Mesenchymal stem cell (in vitro differentiated cells and primary cell): ENCODE data around the gene COX10.

ENCODE experiments used
- DNase-seq: peaks from one replicate; pipeline ENCODE4 v3.0.0-alpha.2; 2013
- H2AFZ ChIP-seq: one replicate; pipeline ENCODE4 v1.6.1; 2013; ENCODE audit warnings: low read depth, mild to moderate bottlenecking, control low read depth, inconsistent platforms, low read length, moderate library complexity
- H2AK5ac ChIP-seq: 2 replicates; pipeline ENCODE4 v1.6.1; 2013; ENCODE audit warnings: low read length, moderate library complexity, mild to moderate bottlenecking, inconsistent platforms; ENCODE audit not compliant: severe bottlenecking
- H2BK120ac ChIP-seq: one replicate; pipeline ENCODE4 v1.6.1; 2013; ENCODE audit warnings: low read depth, mild to moderate bottlenecking, inconsistent platforms, low read length, moderate library complexity
- H2BK12ac ChIP-seq, 2 experiments: one replicate each; pipeline ENCODE4 v1.6.1; 2013; ENCODE audit warnings: inconsistent platforms in 2 of 2, low read length in 2 of 2, mild to moderate bottlenecking in 2 of 2, moderate library complexity in 2 of 2, control low read depth in 1 of 2
- H2BK15ac ChIP-seq: one replicate; pipeline ENCODE4 v1.6.1; 2013; ENCODE audit warnings: mild to moderate bottlenecking, low read depth, inconsistent platforms; ENCODE audit not compliant: poor library complexity, severe bottlenecking
- H2BK5ac ChIP-seq: 2 replicates; pipeline ENCODE4 v1.6.1; 2013; ENCODE audit warnings: low read depth, mild to moderate bottlenecking, low read length, control low read depth, inconsistent platforms; ENCODE audit not compliant: poor library complexity, severe bottlenecking
- H3K14ac ChIP-seq, 2 experiments: one replicate each; pipeline ENCODE4 v1.6.1; 2013; ENCODE audit warnings: inconsistent platforms in 2 of 2, low read length in 2 of 2, control low read depth in 1 of 2, mild to moderate bottlenecking in 1 of 2, moderate library complexity in 1 of 2
- H3K18ac ChIP-seq, 2 experiments: one replicate each; pipeline ENCODE4 v1.6.1; 2013; ENCODE audit warnings: inconsistent platforms in 2 of 2, low read length in 2 of 2, control low read depth in 1 of 2, low read depth in 1 of 2, mild to moderate bottlenecking in 1 of 2
- H3K23ac ChIP-seq, 2 experiments: one replicate each; pipeline ENCODE4 v1.6.1; 2013; ENCODE audit warnings: inconsistent platforms in 2 of 2, low read length in 2 of 2, mild to moderate bottlenecking in 2 of 2, moderate library complexity in 2 of 2, control low read depth in 1 of 2
- H3K27ac ChIP-seq: 2 replicates; pipeline ENCODE4 v1.5.1; 2013; ENCODE audit warnings: mild to moderate bottlenecking, moderate library complexity, low read length, control low read depth, inconsistent platforms; ENCODE audit not compliant: poor library complexity, severe bottlenecking
- H3K27me3 ChIP-seq, 2 experiments: 2 replicates each; pipeline versions ENCODE4 v1.6.1 to v1.7.0; 2013; ENCODE audit warnings: low read length in 2 of 2, mild to moderate bottlenecking in 2 of 2, moderate library complexity in 2 of 2, control low read depth in 1 of 2, inconsistent platforms in 1 of 2; ENCODE audit not compliant: control insufficient read depth in 1 of 2, insufficient read depth in 1 of 2
- H3K36me3 ChIP-seq, 2 experiments: 2 replicates each; pipeline versions ENCODE4 v1.6.1 to v1.7.0; 2013; ENCODE audit warnings: low read length in 2 of 2, control low read depth in 1 of 2, inconsistent platforms in 1 of 2, low read depth in 1 of 2, mild to moderate bottlenecking in 1 of 2; ENCODE audit not compliant: insufficient read depth in 2 of 2, control insufficient read depth in 1 of 2
- H3K4ac ChIP-seq, 2 experiments: one replicate each; pipeline ENCODE4 v1.6.1; 2013; ENCODE audit warnings: inconsistent platforms in 2 of 2, low read length in 2 of 2, mild to moderate bottlenecking in 2 of 2, moderate library complexity in 2 of 2, control low read depth in 1 of 2, low read depth in 1 of 2
- H3K4me1 ChIP-seq: 2 replicates; pipeline ENCODE4 v1.6.1; 2013; ENCODE audit warnings: low read depth, low read length, control low read depth; ENCODE audit not compliant: control insufficient read depth, insufficient read depth
- H3K4me2 ChIP-seq: 2 replicates; pipeline ENCODE4 v1.6.1; 2013; ENCODE audit warnings: low read length, mild to moderate bottlenecking, inconsistent platforms; ENCODE audit not compliant: poor library complexity, severe bottlenecking
- H3K4me3 ChIP-seq, 2 experiments: 2 replicates each; pipeline versions ENCODE4 v1.5.1 to v1.7.0; 2013; ENCODE audit warnings: low read length in 2 of 2, mild to moderate bottlenecking in 2 of 2, control low read depth in 1 of 2, low read depth in 1 of 2; ENCODE audit not compliant: insufficient read depth in 1 of 2
- H3K79me1 ChIP-seq: replicated peaks from 2 replicates; pipeline ENCODE4 v1.6.1; 2013; ENCODE audit warnings: mild to moderate bottlenecking, control low read depth, low read length, inconsistent platforms; ENCODE audit not compliant: poor library complexity, severe bottlenecking
- H3K9ac ChIP-seq: 2 replicates; pipeline ENCODE4 v1.7.0; 2013; ENCODE audit warnings: mild to moderate bottlenecking, low read length, moderate library complexity
- H3K9me3 ChIP-seq: 2 replicates; pipeline ENCODE4 v1.7.0; 2013; ENCODE audit warnings: mild to moderate bottlenecking, low read length; ENCODE audit not compliant: control insufficient read depth
- H4K8ac ChIP-seq: one replicate; pipeline ENCODE4 v1.6.1; 2013; ENCODE audit warnings: inconsistent platforms, mild to moderate bottlenecking, low read length, moderate library complexity
- H4K91ac ChIP-seq: one replicate; pipeline ENCODE4 v1.6.1; 2013; ENCODE audit warnings: mild to moderate bottlenecking, low read length, inconsistent platforms
- WGBS: methylation state at CpG from one replicate; pipeline ENCODE4 v1.1.7; 2013; ENCODE audit warnings: mixed read lengths; 5-methylcytosine and 5-hydroxymethylcytosine counted together

The COX10 gene

GRCh38 chr17:14044702-14045101, 24.6 kb upstream of the COX10 start:
- no peaks in the 10 kb centered on the region for H3K4me1 ChIP-seq

GRCh38 chr17:14046978-14047377, 22.3 kb upstream of the COX10 start:
- no peak overlapping the region for H2AFZ ChIP-seq
- H4K8ac ChIP-seq, result no peak overlapping the region
- H3K27me3 ChIP-seq, result no peaks in the 10 kb centered on the region
- peaks cover 4 to 8% of the 10 kb centered on the region in 2 experiments for H3K36me3 ChIP-seq
- no peak overlapping the region for H3K23ac ChIP-seq
- no peak overlapping the region for H3K18ac ChIP-seq
- no peak overlapping the region for H2BK120ac ChIP-seq
- DNase-seq, result no peak
- H3K4ac ChIP-seq, result no peak overlapping the region
- H3K27ac ChIP-seq, result no peak overlapping the region
- no peak overlapping the region for H3K4me2 ChIP-seq
- H2BK12ac ChIP-seq, result no peak overlapping the region
- no peak overlapping the region for H2BK15ac ChIP-seq
- peaks cover 13% of the 10 kb centered on the region for H3K79me1 ChIP-seq
- H3K14ac ChIP-seq, result no peak overlapping the region
- no peak overlapping the region for H3K4me3 ChIP-seq
- H3K9me3 ChIP-seq, result no peaks in the 10 kb centered on the region
- 86% methylated on average over 3 of the region's 6 CpGs for WGBS
- H2BK5ac ChIP-seq, result no peak overlapping the region
- no peaks in the 10 kb centered on the region for H3K4me1 ChIP-seq
- no peak overlapping the region for H4K91ac ChIP-seq
- H3K9ac ChIP-seq, result no peak overlapping the region
- no peak overlapping the region for H2AK5ac ChIP-seq

More at GRCh38 chr17:14044702-14045101, 24.6 kb upstream of the COX10 start:
- no peak overlapping the region for H4K91ac ChIP-seq
- H3K4ac ChIP-seq, result no peak overlapping the region
- no peak overlapping the region for H3K4me3 ChIP-seq
- no peak for DNase-seq
- H3K9ac ChIP-seq, result no peak overlapping the region
- no peak overlapping the region for H3K14ac ChIP-seq
- no CpG with 5 or more reads among the region's 1 CpG for WGBS
- H4K8ac ChIP-seq, result no peak overlapping the region
- no peak overlapping the region for H3K27ac ChIP-seq
- H2BK120ac ChIP-seq, result no peak overlapping the region
- H2AK5ac ChIP-seq, result no peak overlapping the region
- peaks cover 11% of the 10 kb centered on the region for H3K79me1 ChIP-seq
- no peaks in the 10 kb centered on the region for H3K9me3 ChIP-seq
- H3K23ac ChIP-seq, result no peak overlapping the region
- no peak overlapping the region for H3K4me2 ChIP-seq
- H3K18ac ChIP-seq, result no peak overlapping the region
- H2BK5ac ChIP-seq, result no peak overlapping the region
- no peak overlapping the region for H2BK12ac ChIP-seq
- no peak overlapping the region for H2AFZ ChIP-seq
- H3K36me3 ChIP-seq, result peaks cover 0 to 2% of the 10 kb centered on the region in 2 experiments
- no peak overlapping the region for H2BK15ac ChIP-seq
- no peaks in the 10 kb centered on the region for H3K27me3 ChIP-seq

DNA sequence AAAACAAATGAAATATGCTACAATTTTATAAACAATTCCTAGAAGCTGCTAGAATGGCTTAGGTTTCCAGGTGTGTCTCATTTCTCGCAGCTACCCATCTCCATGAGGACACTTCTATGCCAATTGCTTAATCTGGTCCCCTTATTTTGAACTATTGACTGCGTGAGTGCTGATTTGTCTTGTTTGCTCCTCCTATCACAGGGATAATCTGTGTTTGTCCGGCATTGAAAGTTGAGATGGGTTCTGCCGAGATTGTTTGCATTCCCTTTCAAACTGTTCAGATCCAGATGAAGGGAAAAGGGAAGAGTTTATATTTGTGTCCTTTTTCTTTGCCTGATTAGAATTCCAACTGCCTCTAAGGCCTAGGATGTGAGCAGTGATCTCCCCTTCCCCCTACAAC, 21.7 kb upstream of the COX10 start:
- H2BK5ac ChIP-seq, result no peak overlapping the region

GRCh38 chr17:14048169-14048568, 21.1 kb upstream of the COX10 start:
- Histone ChIP-seq H3K18ac (no peak overlapping the region), H2BK120ac (no peak overlapping the region), H3K9ac (no peak overlapping the region), H2BK15ac (no peak overlapping the region), H3K27ac (no peak overlapping the region), H3K27me3 (no peaks in the 10 kb centered on the region), H3K4me2 (no peak overlapping the region), H3K79me1 (peaks cover 13% of the 10 kb centered on the region), H3K4me1 (no peaks in the 10 kb centered on the region), H3K36me3 (peaks cover 4 to 8% of the 10 kb centered on the region in 2 experiments), H2BK5ac (no peak overlapping the region), H2AK5ac (no peak overlapping the region), H2BK12ac (no peak overlapping the region), H2AFZ (no peak overlapping the region), H3K23ac (no peak overlapping the region), H3K4ac (no peak overlapping the region), H4K91ac (no peak overlapping the region), H3K4me3 (no peak overlapping the region), H4K8ac (peak overlapping the region; percentile 14), H3K9me3 (no peaks in the 10 kb centered on the region), H3K14ac (no peak overlapping the region)
- DNase-seq, result no peak

More for the DNA sequence above, 21.7 kb upstream of the COX10 start:
- no peak overlapping the region for H2BK12ac ChIP-seq
- no peak overlapping the region for H2AFZ ChIP-seq
- H3K79me1 ChIP-seq, result peaks cover 11% of the 10 kb centered on the region
- H3K14ac ChIP-seq, result no peak overlapping the region
- no peak overlapping the region for H3K27ac ChIP-seq
- no peak overlapping the region for H3K18ac ChIP-seq
- no peaks in the 10 kb centered on the region for H3K9me3 ChIP-seq
- no peak overlapping the region for H3K4me2 ChIP-seq
- no peak overlapping the region for H3K4ac ChIP-seq
- H2BK120ac ChIP-seq, result no peak overlapping the region
- H3K9ac ChIP-seq, result no peak overlapping the region
- H3K4me1 ChIP-seq, result no peaks in the 10 kb centered on the region
- no peak overlapping the region for H4K8ac ChIP-seq
- no peak overlapping the region for H4K91ac ChIP-seq
- no peak overlapping the region for H3K23ac ChIP-seq
- no peak overlapping the region for H2BK15ac ChIP-seq
- WGBS, result 88% methylated on average over 4 of the region's 4 CpGs
- DNase-seq, result no peak
- H3K27me3 ChIP-seq, result no peaks in the 10 kb centered on the region
- no peak overlapping the region for H2AK5ac ChIP-seq
- H3K36me3 ChIP-seq, result peaks cover 4 to 8% of the 10 kb centered on the region in 2 experiments
- no peak overlapping the region for H3K4me3 ChIP-seq
